ENCODE data around the gene OR4X1. TPM values are rescaled to one million over a fixed set of nuclear protein-coding genes. Genes with fewer than 3 reads are reported as not detected.

Gene OR4X1
- total RNA-seq, 3 donors from 2014 or later, result not detected

DNA sequence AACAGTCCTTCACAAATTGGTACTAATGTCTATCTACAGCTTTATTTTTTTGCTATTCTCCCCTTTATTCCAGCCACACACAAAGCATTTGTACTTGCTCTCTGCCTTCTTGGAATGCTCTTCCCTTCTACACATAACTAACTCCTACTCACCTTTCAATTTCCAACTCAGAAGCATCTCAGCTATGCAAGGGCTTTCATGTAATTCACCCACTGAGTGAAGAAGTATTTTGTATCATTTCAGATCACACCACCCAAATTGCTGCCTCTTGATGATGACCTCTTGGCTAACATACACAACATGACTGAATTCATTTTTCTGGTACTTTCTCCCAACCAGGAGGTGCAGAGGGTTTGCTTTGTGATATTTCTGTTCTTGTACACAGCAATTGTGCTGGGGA is 18.9 kb upstream of the OR4X1 start, which contains the start of gene OR4X2:
Gene OR4X2 (plus strand): TSS at position 301 of the 400 bp plus-strand sequence. CDS start 0 bp downstream, at position 301.
- H3K36me3 ChIP-seq, result no peaks in the 10 kb centered on the region
- no peak within 1 kb of the TSS for H3K4me3 ChIP-seq
- H3K27ac ChIP-seq, result no peak within 1 kb of the TSS
- H3K9me3 ChIP-seq, result peaks cover 12 to 23% of the 10 kb centered on the region in 2 donors
- no peaks in the 10 kb centered on the region for H3K27me3 ChIP-seq
- intact Hi-C loops (cut with DNase I; ENCODE audit: low total_unique reads), result no loop called here
- H3K4me1 ChIP-seq, result no peaks in the 10 kb centered on the region
- no peak for DNase-seq (ENCODE audit: low spot score in 2 of 2)
- TF ChIP-seq POLR2AphosphoS5 (IDR thresholded peaks at IDR 0.05) (no peak), POLR2A (IDR thresholded peaks at IDR 0.05) (no peak)
- TF ChIP-seq, protein P1, sequence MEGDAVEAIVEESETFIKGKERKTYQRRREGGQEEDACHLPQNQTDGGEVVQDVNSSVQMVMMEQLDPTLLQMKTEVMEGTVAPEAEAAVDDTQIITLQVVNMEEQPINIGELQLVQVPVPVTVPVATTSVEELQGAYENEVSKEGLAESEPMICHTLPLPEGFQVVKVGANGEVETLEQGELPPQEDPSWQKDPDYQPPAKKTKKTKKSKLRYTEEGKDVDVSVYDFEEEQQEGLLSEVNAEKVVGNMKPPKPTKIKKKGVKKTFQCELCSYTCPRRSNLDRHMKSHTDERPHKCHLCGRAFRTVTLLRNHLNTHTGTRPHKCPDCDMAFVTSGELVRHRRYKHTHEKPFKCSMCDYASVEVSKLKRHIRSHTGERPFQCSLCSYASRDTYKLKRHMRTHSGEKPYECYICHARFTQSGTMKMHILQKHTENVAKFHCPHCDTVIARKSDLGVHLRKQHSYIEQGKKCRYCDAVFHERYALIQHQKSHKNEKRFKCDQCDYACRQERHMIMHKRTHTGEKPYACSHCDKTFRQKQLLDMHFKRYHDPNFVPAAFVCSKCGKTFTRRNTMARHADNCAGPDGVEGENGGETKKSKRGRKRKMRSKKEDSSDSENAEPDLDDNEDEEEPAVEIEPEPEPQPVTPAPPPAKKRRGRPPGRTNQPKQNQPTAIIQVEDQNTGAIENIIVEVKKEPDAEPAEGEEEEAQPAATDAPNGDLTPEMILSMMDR (IDR thresholded peaks at IDR 0.05), result no peak

- TF ChIP-seq POLR2A (IDR thresholded peaks at IDR 0.05) (no peak), POLR2AphosphoS5 (IDR thresholded peaks at IDR 0.05) (no peak)
- TF ChIP-seq, protein P1 (IDR thresholded peaks at IDR 0.05), result no peak
- no peaks in the 10 kb centered on the region for H3K27me3 ChIP-seq
- no peak overlapping the region for H3K4me3 ChIP-seq
- H3K4me1 ChIP-seq, result no peaks in the 10 kb centered on the region
- intact Hi-C loops (cut with DNase I; ENCODE audit: low total_unique reads), result no loop called here
- H3K27ac ChIP-seq, result no peak overlapping the region
- no peak for DNase-seq (ENCODE audit: low spot score in 2 of 2)
- H3K9me3 ChIP-seq, result peaks cover 12 to 35% of the 10 kb centered on the region in 2 donors
- no peaks in the 10 kb centered on the region for H3K36me3 ChIP-seq
These were observed 14.8 kb upstream of the OR4X1 start for GRCh38 chr11:48248902-48249301.

GRCh38 chr11:48261600-48261999 is 2.1 kb upstream of the OR4X1 start:
- no peak overlapping the region for H3K27ac ChIP-seq
- DNase-seq (ENCODE audit: low spot score in 2 of 2), result no peak
- H3K27me3 ChIP-seq, result no peaks in the 10 kb centered on the region
- no peaks in the 10 kb centered on the region for H3K4me1 ChIP-seq
- intact Hi-C loops (cut with DNase I; ENCODE audit: low total_unique reads), result no loop called here
- TF ChIP-seq POLR2A (IDR thresholded peaks at IDR 0.05), result no peak
- TF ChIP-seq, protein P1 (IDR thresholded peaks at IDR 0.05), result no peak
- TF ChIP-seq POLR2AphosphoS5 (IDR thresholded peaks at IDR 0.05), result no peak
- no peaks in the 10 kb centered on the region for H3K9me3 ChIP-seq
- H3K36me3 ChIP-seq, result no peaks in the 10 kb centered on the region
- no peak overlapping the region for H3K4me3 ChIP-seq

- intact Hi-C loops (cut with DNase I; ENCODE audit: low total_unique reads), result no loop called here
- H3K27ac ChIP-seq, result no peak overlapping the region
- H3K36me3 ChIP-seq, result no peaks in the 10 kb centered on the region
- no peak for DNase-seq (ENCODE audit: low spot score in 2 of 2)
- H3K4me3 ChIP-seq, result no peak overlapping the region
- H3K4me1 ChIP-seq, result no peaks in the 10 kb centered on the region
- no peaks in the 10 kb centered on the region for H3K9me3 ChIP-seq
- H3K27me3 ChIP-seq, result no peaks in the 10 kb centered on the region
- no peak for TF ChIP-seq POLR2AphosphoS5 (IDR thresholded peaks at IDR 0.05)
- no peak for TF ChIP-seq POLR2A (IDR thresholded peaks at IDR 0.05)
- TF ChIP-seq, protein P1 (IDR thresholded peaks at IDR 0.05), result no peak
These were observed 7.0 kb downstream of the OR4X1 start for GRCh38 chr11:48270621-48271020.

GRCh38 chr11:48272606-48273005 is 8.9 kb downstream of the OR4X1 start:
- intact Hi-C loops (cut with DNase I; ENCODE audit: low total_unique reads), result no loop called here
- Histone ChIP-seq H3K27ac (no peak overlapping the region), H3K36me3 (no peaks in the 10 kb centered on the region), H3K9me3 (no peaks in the 10 kb centered on the region), H3K4me3 (no peak overlapping the region), H3K4me1 (no peaks in the 10 kb centered on the region), H3K27me3 (no peaks in the 10 kb centered on the region)
- no peak for DNase-seq (ENCODE audit: low spot score in 2 of 2)
- TF ChIP-seq POLR2A (IDR thresholded peaks at IDR 0.05) (no peak), POLR2AphosphoS5 (IDR thresholded peaks at IDR 0.05) (no peak)
- TF ChIP-seq, protein P1 (IDR thresholded peaks at IDR 0.05), result no peak

Measured in breast epithelium (tissue), 4 donors.